GM21528 (cell line): ENCODE results near the gene COQ4.
A peak's percentile ranks its signal among the peaks of the same experiment; 100 is the strongest.
"Not testable (repeated sequence)": the region's sequence is repeated elsewhere in the genome, so short reads cannot be mapped to it uniquely, and the experiment has no call there.

Source experiments
- ATAC-seq: cut with Tn5 transposase; IDR thresholded peaks from one replicate; pipeline ENCODE4 v1.9.1; 2021; ENCODE audit warnings: mild to moderate bottlenecking, moderate library complexity; ENCODE audit not compliant: unreplicated experiment, low FRiP score

COQ4 gene

GRCh38 chr9:128322404-128323211 lies at the start of gene COQ4, which contains the start of gene TRUB2:
COQ4 (plus strand) TSS chr9:128322839; CDS start chr9:128322859, 20 bp downstream.
TRUB2 (minus strand) TSS chr9:128322447; CDS start chr9:128322408, 39 bp downstream.
- ATAC-seq = peak; percentile 81

GRCh38 chr9:128274245-128274644 lies 48.4 kb upstream of the COQ4 start:
- ATAC-seq = no peak

- peak; percentile 61 for ATAC-seq
These were observed 47.2 kb upstream of the COQ4 start, which contains the start of gene GOLGA2 for GRCh38 chr9:128275198-128276007. GOLGA2 (minus strand) TSS chr9:128276007; CDS start chr9:128275976, 31 bp downstream.

- ATAC-seq = peak; percentile 95
These were observed 46.5 kb upstream of the COQ4 start, which contains the start of gene SWI5 for GRCh38 chr9:128276008-128276573. SWI5 (plus strand) TSS chr9:128276276.

- no peak for ATAC-seq
These were observed 45.9 kb upstream of the COQ4 start for GRCh38 chr9:128276574-128277270.

GRCh38 chr9:128279088-128280073 lies 43.3 kb upstream of the COQ4 start:
- not testable (repeated sequence) for ATAC-seq

GRCh38 chr9:128280084-128280622 lies 42.5 kb upstream of the COQ4 start:
- ATAC-seq = no peak

GRCh38 chr9:128282500-128282899 lies 40.1 kb upstream of the COQ4 start:
- no peak for ATAC-seq

- ATAC-seq = no peak
These were observed 37.4 kb upstream of the COQ4 start for GRCh38 chr9:128285033-128285784.

- no peak for ATAC-seq
These were observed 36.2 kb upstream of the COQ4 start for GRCh38 chr9:128286440-128286839.

GRCh38 chr9:128288273-128289004 lies 34.2 kb upstream of the COQ4 start:
- ATAC-seq = no peak

- ATAC-seq = no peak
These were observed 30.6 kb upstream of the COQ4 start for GRCh38 chr9:128292009-128292408.

- no peak for ATAC-seq
These were observed 29.5 kb upstream of the COQ4 start for GRCh38 chr9:128293091-128293490.

- ATAC-seq = no peak
These were observed 28.5 kb upstream of the COQ4 start for GRCh38 chr9:128294142-128294541.

- no peak for ATAC-seq
These were observed 26.1 kb upstream of the COQ4 start for GRCh38 chr9:128296340-128297220.

- ATAC-seq = no peak
These were observed 25.3 kb upstream of the COQ4 start for GRCh38 chr9:128297221-128297773.
